Transverse colon (tissue), 4 donors: ENCODE data around the gene ENAH. TPM values are rescaled to one million over a fixed set of nuclear protein-coding genes. Genes with fewer than 3 reads are reported as not detected.

Source experiments
- DNase-seq: peaks from one replicate; pipeline ENCODE4 v3.0.0-alpha.2; 2019
- H3K27ac ChIP-seq, 4 donors: fragments of 200-600 bp; sonication (generic); 2 replicates each; pipeline ENCODE4 v1.5.1; 2016 to 2018; ENCODE audit warnings: inconsistent platforms in 4 of 4
- H3K27me3 ChIP-seq: fragments of 200-600 bp; sonication (generic); 2 replicates; pipeline ENCODE4 v1.5.1; 2017; ENCODE audit warnings: inconsistent platforms
- H3K36me3 ChIP-seq, 4 donors: fragments of 200-600 bp; sonication (generic); 2 replicates each; pipeline ENCODE4 v1.5.1; 2017 to 2019; ENCODE audit warnings: inconsistent platforms in 4 of 4
- H3K4me1 ChIP-seq, 4 donors: fragments of 200-600 bp; sonication (generic); 2 replicates each; pipeline ENCODE4 v1.5.1; 2017 to 2020; ENCODE audit warnings: inconsistent platforms in 4 of 4
- H3K4me3 ChIP-seq, 4 donors: fragments of 200-600 bp; sonication (generic); 1 replicate in 1 of 4; 2 replicates in 3 of 4; pipeline versions ENCODE4 v1.5.1 to v1.6.1; 2017 to 2019; ENCODE audit warnings: inconsistent platforms in 4 of 4
- H3K9me3 ChIP-seq, 2 donors: fragments of 200-600 bp; sonication (generic); 2 replicates each; pipeline ENCODE4 v1.5.1; 2017 to 2019; ENCODE audit warnings: inconsistent platforms in 2 of 2
- EP300 ChIP-seq: sonication (generic); formaldehyde crosslinking; IDR thresholded peaks from one replicate; pipeline ENCODE4 v1.6.1; 2017; ENCODE audit warnings: antibody characterized with exemption, low read depth
- POLR2A ChIP-seq: fragments of 450-650 bp; IDR thresholded peaks from one replicate; pipeline ENCODE4 v1.6.1; 2016; ENCODE audit warnings: antibody characterized with exemption, mild to moderate bottlenecking, moderate library complexity
- POLR2AphosphoS5 ChIP-seq, 3 donors: sonication (generic); formaldehyde crosslinking; IDR thresholded peaks; one replicate each; pipeline ENCODE4 v1.6.1; 2016; ENCODE audit warnings: antibody characterized with exemption in 3 of 3
- WGBS, 2 donors: methylation state at CpG; one replicate each; pipeline ENCODE4 v1.1.5; 2018; ENCODE audit warnings: low coverage in 1 of 2; 5-methylcytosine and 5-hydroxymethylcytosine counted together
- in situ Hi-C, 4 donors: fragments of 200-750 bp; cut with MboI; loops; one replicate each; pipeline versions ENCODE4 v1.15.0 to v1.15.1; 2017; ENCODE audit warnings: low sequenced_read_pairs in 3 of 4, low pct_ligation_motif_present in 1 of 4, low pct_unique_long_range_greater_than_20kb in 1 of 4
- intact Hi-C: fragments of 100-400 bp; cut with DNase I; formaldehyde crosslinking; loops from one replicate; pipeline ENCODE4 v1.15.1; 2023; ENCODE audit warnings: low total_unique reads
- total RNA-seq, 4 donors: library from RNA; depleted of rRNA; stranded (reverse); fragments of >200 nt; gene quantifications; one replicate each; pipeline ENCODE4 v1.1.0, GENCODE V29; 2016
- TF ChIP-seq, protein P1 (sequence below), 5 experiments: fragments of 200-600 bp in 3 of 5; fragments of 450-650 bp in 2 of 5; sonication (generic) in 3 of 5; IDR thresholded peaks; 1 replicate in 2 of 5; 2 replicates in 3 of 5; pipeline ENCODE4 v1.5.1; 2016 to 2017; ENCODE audit warnings: antibody characterized with exemption in 5 of 5, inconsistent platforms in 3 of 5, mild to moderate bottlenecking in 2 of 5, moderate library complexity in 1 of 5

Gene ENAH
- total RNA-seq, 4 donors from 2014 or later, result 14.7 to 140 (median 33.9) TPM

DNA sequence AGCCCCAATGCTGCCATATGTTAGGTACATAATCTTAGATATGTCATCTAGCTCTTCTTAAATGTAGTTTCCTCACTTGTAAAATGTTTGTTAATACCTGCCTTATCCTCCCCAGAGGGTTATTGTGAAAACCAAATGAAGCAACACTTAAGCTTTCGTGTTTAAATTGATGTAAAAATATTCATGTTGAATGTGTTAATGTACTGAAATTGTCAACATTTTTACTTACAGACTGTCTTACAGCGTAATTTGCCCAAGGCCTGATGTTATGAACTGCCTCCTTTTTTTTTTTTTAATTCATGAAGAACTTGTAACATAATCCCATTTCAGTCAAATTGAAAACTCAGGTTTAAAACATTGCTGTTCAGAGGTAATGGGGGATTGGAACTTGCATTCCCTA is 25.6 kb upstream of the ENAH start:
- intact Hi-C loops (no loop called here), in situ Hi-C loops (no loop called here)
- no peak overlapping the region for H3K4me3 ChIP-seq
- no peak overlapping the region for H3K27ac ChIP-seq
- H3K27me3 ChIP-seq, result peaks cover 7% of the 10 kb centered on the region
- H3K4me1 ChIP-seq, result no peaks in the 10 kb centered on the region
- no peaks in the 10 kb centered on the region for H3K9me3 ChIP-seq
- WGBS, 2 donors, result 89 to 92% methylated on average over 2 of the region's 2 CpGs
- TF ChIP-seq, protein P1, sequence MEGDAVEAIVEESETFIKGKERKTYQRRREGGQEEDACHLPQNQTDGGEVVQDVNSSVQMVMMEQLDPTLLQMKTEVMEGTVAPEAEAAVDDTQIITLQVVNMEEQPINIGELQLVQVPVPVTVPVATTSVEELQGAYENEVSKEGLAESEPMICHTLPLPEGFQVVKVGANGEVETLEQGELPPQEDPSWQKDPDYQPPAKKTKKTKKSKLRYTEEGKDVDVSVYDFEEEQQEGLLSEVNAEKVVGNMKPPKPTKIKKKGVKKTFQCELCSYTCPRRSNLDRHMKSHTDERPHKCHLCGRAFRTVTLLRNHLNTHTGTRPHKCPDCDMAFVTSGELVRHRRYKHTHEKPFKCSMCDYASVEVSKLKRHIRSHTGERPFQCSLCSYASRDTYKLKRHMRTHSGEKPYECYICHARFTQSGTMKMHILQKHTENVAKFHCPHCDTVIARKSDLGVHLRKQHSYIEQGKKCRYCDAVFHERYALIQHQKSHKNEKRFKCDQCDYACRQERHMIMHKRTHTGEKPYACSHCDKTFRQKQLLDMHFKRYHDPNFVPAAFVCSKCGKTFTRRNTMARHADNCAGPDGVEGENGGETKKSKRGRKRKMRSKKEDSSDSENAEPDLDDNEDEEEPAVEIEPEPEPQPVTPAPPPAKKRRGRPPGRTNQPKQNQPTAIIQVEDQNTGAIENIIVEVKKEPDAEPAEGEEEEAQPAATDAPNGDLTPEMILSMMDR (IDR thresholded peaks at IDR 0.05), result no peak
- TF ChIP-seq EP300 (no peak), POLR2A (no peak), POLR2AphosphoS5 (IDR thresholded peaks at IDR 0.05) (no peak)
- no peaks in the 10 kb centered on the region for H3K36me3 ChIP-seq
- no peak for DNase-seq

DNA sequence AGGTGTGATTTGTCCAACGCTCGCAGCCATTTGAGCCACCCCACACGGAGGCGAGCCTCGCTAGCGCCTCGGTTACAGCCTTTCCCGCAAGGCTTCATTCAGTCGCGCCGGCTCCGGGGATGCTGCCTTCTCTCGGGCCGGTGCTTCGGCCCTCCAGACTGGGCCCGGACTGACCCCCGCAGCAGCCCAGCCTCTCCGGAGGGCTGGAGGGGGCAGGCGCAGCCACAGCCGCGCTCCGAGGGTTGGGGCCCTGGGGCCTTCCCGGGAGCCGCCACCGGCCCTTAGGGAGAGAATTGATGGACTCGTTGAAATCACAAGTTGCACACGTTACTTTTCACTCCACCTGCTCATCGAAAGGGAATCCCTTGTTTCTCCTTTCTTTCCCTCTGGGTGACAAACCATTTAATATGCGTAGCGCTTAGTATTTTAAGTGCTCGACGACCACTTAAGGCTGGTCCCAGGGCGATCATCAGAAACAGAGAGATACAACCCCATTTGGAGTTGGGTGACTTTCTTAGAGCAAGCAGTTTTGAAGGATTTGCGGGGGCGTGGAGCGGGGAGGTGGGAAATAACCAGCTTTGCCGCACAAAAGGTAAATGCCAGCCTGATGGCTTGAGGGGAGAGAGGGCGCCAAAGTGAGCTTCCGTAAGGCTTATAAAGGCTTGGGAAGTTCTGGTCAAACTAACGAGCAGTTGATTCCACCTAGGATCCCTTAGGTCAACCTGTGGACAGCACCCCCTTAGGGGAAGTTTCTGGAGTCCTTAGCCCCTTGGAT is 24.6 kb upstream of the ENAH start:
- TF ChIP-seq EP300 (no peak), POLR2AphosphoS5 (IDR thresholded peaks at IDR 0.05) (no peak), POLR2A (no peak)
- TF ChIP-seq, protein P1 (IDR thresholded peaks at IDR 0.05), result no peak
- in situ Hi-C loops, result no loop called here
- no peak for DNase-seq
- intact Hi-C loops, result no loop called here
- Histone ChIP-seq H3K36me3 (no peaks in the 10 kb centered on the region), H3K4me3 (no peak overlapping the region), H3K27ac (no peak overlapping the region), H3K27me3 (peaks cover 7% of the 10 kb centered on the region), H3K4me1 (no peaks in the 10 kb centered on the region), H3K9me3 (no peaks in the 10 kb centered on the region)
- WGBS, 2 donors, result 57 to 69% methylated on average over 19 to 40 of the region's 40 CpGs

DNA sequence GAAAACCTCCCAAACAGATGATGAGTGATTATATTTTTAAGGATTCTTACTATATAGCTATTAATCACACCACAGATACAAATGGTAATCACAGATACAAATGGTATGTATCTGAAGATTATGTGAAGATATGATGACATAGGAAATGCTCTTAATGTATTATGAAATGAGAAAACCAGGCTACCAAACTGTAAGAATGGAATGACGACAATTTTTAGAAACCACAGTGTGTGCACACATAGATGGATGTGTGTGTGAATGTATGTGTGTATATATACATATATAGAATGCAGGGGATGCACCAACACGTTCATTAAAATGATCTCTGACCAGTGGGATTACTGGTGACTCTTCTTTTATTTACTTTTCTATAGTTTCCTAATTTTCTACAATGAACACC is 21.5 kb upstream of the ENAH start:
- Histone ChIP-seq H3K4me1 (no peaks in the 10 kb centered on the region), H3K27me3 (peaks cover 7% of the 10 kb centered on the region), H3K4me3 (no peak overlapping the region), H3K27ac (no peak overlapping the region), H3K36me3 (no peaks in the 10 kb centered on the region), H3K9me3 (no peaks in the 10 kb centered on the region)
- in situ Hi-C loops (no loop called here), intact Hi-C loops (no loop called here)
- TF ChIP-seq, protein P1 (IDR thresholded peaks at IDR 0.05), result no peak
- TF ChIP-seq POLR2AphosphoS5 (IDR thresholded peaks at IDR 0.05), result no peak
- no peak for TF ChIP-seq EP300
- no peak for TF ChIP-seq POLR2A
- no peak for DNase-seq
- 71 to 85% methylated on average over 2 of the region's 2 CpGs for WGBS, 2 donors

DNA sequence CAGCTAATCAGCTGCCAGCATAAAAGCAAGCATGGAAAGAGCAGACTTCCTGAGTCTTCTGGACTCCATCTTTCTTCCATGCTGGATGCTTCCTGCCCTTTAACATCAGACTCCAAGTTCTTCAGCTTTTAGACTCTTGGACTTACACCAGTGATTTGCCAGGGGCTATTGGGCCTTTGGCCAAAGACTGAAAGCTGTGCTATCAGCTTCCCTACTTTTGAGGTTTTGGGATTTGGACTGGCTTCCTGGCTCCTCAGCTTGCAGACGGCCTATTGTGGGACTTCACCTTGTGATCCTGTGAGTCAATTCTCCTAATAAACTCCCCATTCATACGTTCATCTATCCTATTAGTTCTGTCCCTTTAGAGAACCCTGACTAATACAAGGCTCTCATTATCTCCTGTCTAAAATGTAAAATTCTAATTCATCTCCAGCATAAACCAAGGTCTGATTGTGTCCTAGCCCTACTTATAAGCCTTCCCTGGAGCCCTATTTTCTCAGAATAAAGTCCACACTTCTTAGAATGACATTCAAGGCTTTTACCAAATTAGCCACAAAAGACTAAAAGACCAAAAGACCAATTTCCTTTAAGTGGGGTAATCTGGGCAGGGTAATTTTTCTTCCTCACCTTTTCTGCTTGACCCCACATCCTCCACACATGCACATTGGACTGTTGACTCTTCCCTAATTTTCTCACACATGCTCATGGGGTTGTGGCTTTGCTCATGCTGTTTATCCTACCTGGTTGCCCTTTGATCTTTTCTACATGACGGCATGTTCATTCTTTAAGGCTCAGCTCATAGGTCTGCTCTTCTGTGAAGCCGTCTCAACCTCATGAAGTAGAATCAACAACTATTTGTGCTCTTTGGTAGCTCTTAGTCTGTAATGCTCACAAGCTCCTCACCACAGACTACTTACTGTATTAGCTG is 18.1 kb upstream of the ENAH start:
- H3K27me3 ChIP-seq, result no peaks in the 10 kb centered on the region
- DNase-seq, result no peak
- H3K36me3 ChIP-seq, result no peaks in the 10 kb centered on the region

More for the DNA sequence above, 18.1 kb upstream of the ENAH start:
- no peaks in the 10 kb centered on the region for H3K4me1 ChIP-seq
- no peak overlapping the region for H3K4me3 ChIP-seq
- in situ Hi-C loops, result no loop called here
- TF ChIP-seq, protein P1 (IDR thresholded peaks at IDR 0.05), result no peak
- no peak for TF ChIP-seq POLR2A
- no peak for TF ChIP-seq EP300
- TF ChIP-seq POLR2AphosphoS5 (IDR thresholded peaks at IDR 0.05), result no peak
- H3K9me3 ChIP-seq, result no peaks in the 10 kb centered on the region
- intact Hi-C loops, result no loop called here
- WGBS, 2 donors, result 58 to 72% methylated on average over 4 of the region's 4 CpGs
- H3K27ac ChIP-seq, result no peak overlapping the region
